GM23338 (cell line): ENCODE data around the gene AIP. TPM values are rescaled to one million over a fixed set of nuclear protein-coding genes. Genes with fewer than 3 reads are reported as not detected.

Experiments used
- ATAC-seq: fragments of 200-7000 bp; cut with Tn5 transposase; 3 replicates; pipeline ENCODE4 v1.9.1; 2020
- DNase-seq: peaks from one replicate; pipeline ENCODE4 v3.0.0-alpha.2; 2015; ENCODE audit warnings: low spot score
- H2AFZ ChIP-seq: fragments of 200-600 bp; sonication (generic); 2 replicates; pipeline ENCODE4 v1.8.0; 2016; ENCODE audit warnings: antibody characterized with exemption, mild to moderate bottlenecking, moderate library complexity
- H3F3A ChIP-seq: fragments of 200-600 bp; sonication (generic); replicated peaks from 2 replicates; pipeline ENCODE4 v1.8.0; 2017; ENCODE audit warnings: antibody characterized with exemption, mixed run types, low read depth
- H3K27ac ChIP-seq: fragments of 200-600 bp; sonication (generic); 2 replicates; pipeline ENCODE4 v1.6.1; 2016; ENCODE audit warnings: low read depth
- H3K27me3 ChIP-seq: fragments of 200-600 bp; sonication (generic); 2 replicates; pipeline ENCODE4 v1.8.0; 2016; ENCODE audit warnings: mild to moderate bottlenecking, mixed run types, moderate library complexity; ENCODE audit not compliant: insufficient read depth
- H3K36me3 ChIP-seq: fragments of 200-600 bp; sonication (generic); 2 replicates; pipeline ENCODE4 v1.8.0; 2016; ENCODE audit warnings: mild to moderate bottlenecking; ENCODE audit not compliant: insufficient read depth
- H3K4me1 ChIP-seq: fragments of 200-600 bp; sonication (generic); 2 replicates; pipeline ENCODE4 v1.8.0; 2016; ENCODE audit warnings: mild to moderate bottlenecking, moderate library complexity; ENCODE audit not compliant: insufficient read depth
- H3K4me2 ChIP-seq: fragments of 200-600 bp; sonication (generic); 2 replicates; pipeline ENCODE4 v1.7.1; 2017; ENCODE audit warnings: mixed run types
- H3K4me3 ChIP-seq: fragments of 200-600 bp; sonication (generic); 2 replicates; pipeline ENCODE4 v1.6.1; 2016; ENCODE audit warnings: mixed run types
- H3K79me2 ChIP-seq: fragments of 200-600 bp; sonication (generic); replicated peaks from 2 replicates; pipeline ENCODE4 v1.8.0; 2017; ENCODE audit warnings: mild to moderate bottlenecking; ENCODE audit not compliant: insufficient read depth
- H3K9me2 ChIP-seq: fragments of 200-600 bp; sonication (generic); 2 replicates; pipeline ENCODE4 v1.8.0; 2017; ENCODE audit not compliant: insufficient read depth
- H4K20me1 ChIP-seq: fragments of 200-600 bp; sonication (generic); replicated peaks from 2 replicates; pipeline ENCODE4 v1.8.0; 2017; ENCODE audit warnings: mild to moderate bottlenecking; ENCODE audit not compliant: insufficient read depth
- H3K27ac Mint-ChIP-seq: 2 replicates; pipeline ENCODE4 v1.8.0; 2020; ENCODE audit warnings: inconsistent platforms, mild to moderate bottlenecking, moderate library complexity, mixed read lengths
- H3K27me3 Mint-ChIP-seq: 3 replicates; pipeline ENCODE4 v1.8.0; 2022; ENCODE audit warnings: low read depth, mild to moderate bottlenecking, moderate library complexity, mixed read lengths, inconsistent platforms; ENCODE audit not compliant: insufficient read depth, poor library complexity
- H3K36me3 Mint-ChIP-seq: 3 replicates; pipeline ENCODE4 v1.8.0; 2021; ENCODE audit warnings: low read depth, mild to moderate bottlenecking, inconsistent platforms, moderate library complexity, mixed read lengths
- H3K4me1 Mint-ChIP-seq: 3 replicates; pipeline ENCODE4 v1.8.0; 2020; ENCODE audit warnings: mild to moderate bottlenecking, inconsistent platforms, mixed read lengths
- H3K4me3 Mint-ChIP-seq: 3 replicates; pipeline ENCODE4 v1.8.0; 2021; ENCODE audit warnings: moderate library complexity, mild to moderate bottlenecking, inconsistent platforms, mixed read lengths
- H3K9me3 Mint-ChIP-seq: 3 replicates; pipeline ENCODE4 v1.8.0; 2020; ENCODE audit warnings: moderate library complexity, mild to moderate bottlenecking, inconsistent platforms, mixed read lengths
- CREB1 ChIP-seq: fragments of 250-450 bp; sonication (Bioruptor Pico); IDR thresholded peaks from 2 replicates; pipeline ENCODE4 v1.5.0; 2020; ENCODE audit warnings: low read depth, mild to moderate bottlenecking, moderate library complexity
- ETS1 ChIP-seq: IDR thresholded peaks from 2 replicates; pipeline ENCODE4 v1.6.1; 2016; ENCODE audit warnings: antibody characterized with exemption
- NANOG ChIP-seq: IDR thresholded peaks from 2 replicates; pipeline ENCODE4 v1.6.1; 2016; ENCODE audit warnings: antibody characterized with exemption, borderline replicate concordance
- POLR2AphosphoS5 ChIP-seq: IDR thresholded peaks from 2 replicates; pipeline ENCODE4 v1.6.1; 2016; ENCODE audit warnings: antibody characterized with exemption, low read depth
- STAT1 ChIP-seq: IDR thresholded peaks from one replicate; pipeline ENCODE4 v1.6.1; 2016; ENCODE audit warnings: antibody characterized with exemption; ENCODE audit not compliant: unreplicated experiment
- ZNF331 ChIP-seq: fragments of 250-450 bp; sonication (Bioruptor Pico); IDR thresholded peaks from 2 replicates; pipeline ENCODE4 v1.5.0; 2020; ENCODE audit warnings: low read depth, mild to moderate bottlenecking, moderate library complexity
- polyA plus RNA-seq: library from polyadenylated mRNA; unstranded; fragments of >200 nt; fragmentation: Nextera tagmentation; extraction: Ambion mirVana; gene quantifications from 2 replicates; pipeline ENCODE4 v1.2.1, GENCODE V29; 2016
- total RNA-seq: library from RNA; depleted of rRNA; stranded (reverse); fragments of >200 nt; shearing (Covaris generic); gene quantifications from 2 replicates; pipeline ENCODE4 v1.2.3, GENCODE V29; 2014
- TF ChIP-seq, protein P1 (sequence below): IDR thresholded peaks from one replicate; pipeline ENCODE4 v1.6.1; 2018; ENCODE audit warnings: antibody characterized with exemption; ENCODE audit not compliant: unreplicated experiment
- TF ChIP-seq, protein P2 (sequence below), 2 experiments: fragments of 200-600 bp in 1 of 2; sonication (generic) in 1 of 2; conservative IDR thresholded peaks; 2 replicates each; pipeline versions ENCODE4 v1.5.1 to v1.6.1; 2016 to 2017; ENCODE audit warnings: antibody characterized with exemption in 2 of 2, low read depth in 2 of 2, mild to moderate bottlenecking in 2 of 2, moderate library complexity in 1 of 2

AIP gene
- total and polyA plus RNA-seq, 2 experiments from 2014 or later = 29.1 to 32.1 TPM

DNA sequence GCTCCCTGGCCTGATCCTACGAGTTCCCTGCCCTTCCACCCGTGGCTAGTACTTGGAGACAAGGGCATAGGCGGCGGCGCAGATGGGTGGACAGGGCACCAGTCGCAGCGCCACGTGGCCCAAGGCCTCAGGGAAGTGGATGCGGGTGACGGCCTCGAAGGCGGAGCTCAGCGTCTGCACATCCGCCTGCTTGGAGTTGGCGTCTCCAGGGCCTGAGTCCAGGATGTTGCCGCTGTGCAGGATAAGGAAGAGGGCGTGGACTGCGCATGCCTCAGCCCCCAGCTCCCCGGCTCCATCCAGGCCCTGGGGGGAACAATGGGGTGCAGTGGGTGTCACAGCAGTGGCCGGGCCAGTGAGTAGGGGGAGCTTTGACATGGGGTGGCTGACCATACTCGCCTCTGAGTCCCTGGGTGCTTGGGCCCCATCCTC, 15.7 kb downstream of the AIP start:
- Histone ChIP-seq H3K4me1 (peaks cover 1% of the 10 kb centered on the region), H3K36me3 (peaks cover 4% of the 10 kb centered on the region; the same call in 1 of the 2 replicates), H3K27ac (no peak overlapping the region), H4K20me1 (peaks cover 8% of the 10 kb centered on the region; the same call in 1 of the 2 replicates), H2AFZ (no peak overlapping the region), H3K27me3 (no peaks in the 10 kb centered on the region; the same call in 1 of the 2 replicates), H3K4me2 (no peak overlapping the region), H3K4me3 (no peak overlapping the region), H3K79me2 (no peaks in the 10 kb centered on the region), H3K9me2 (no peaks in the 10 kb centered on the region), H3F3A (no peaks in the 10 kb centered on the region)
- Mint-ChIP-seq H3K4me3 (no peak overlapping the region), H3K4me1 (peaks cover 5% of the 10 kb centered on the region; the same call in 2 of the 3 replicates), H3K36me3 (peaks cover 9% of the 10 kb centered on the region; the same call in 2 of the 3 replicates), H3K9me3 (no peaks in the 10 kb centered on the region; the same call in 2 of the 3 replicates), H3K27ac (no peak overlapping the region), H3K27me3 (peaks cover 12% of the 10 kb centered on the region)
- no peak for ATAC-seq
- no peak for TF ChIP-seq STAT1
- TF ChIP-seq ZNF331 (CRISPR knock-in tag) = no peak
- TF ChIP-seq POLR2AphosphoS5 = no peak
- no peak for TF ChIP-seq ETS1
- TF ChIP-seq NANOG = no peak
- TF ChIP-seq, protein P1, sequence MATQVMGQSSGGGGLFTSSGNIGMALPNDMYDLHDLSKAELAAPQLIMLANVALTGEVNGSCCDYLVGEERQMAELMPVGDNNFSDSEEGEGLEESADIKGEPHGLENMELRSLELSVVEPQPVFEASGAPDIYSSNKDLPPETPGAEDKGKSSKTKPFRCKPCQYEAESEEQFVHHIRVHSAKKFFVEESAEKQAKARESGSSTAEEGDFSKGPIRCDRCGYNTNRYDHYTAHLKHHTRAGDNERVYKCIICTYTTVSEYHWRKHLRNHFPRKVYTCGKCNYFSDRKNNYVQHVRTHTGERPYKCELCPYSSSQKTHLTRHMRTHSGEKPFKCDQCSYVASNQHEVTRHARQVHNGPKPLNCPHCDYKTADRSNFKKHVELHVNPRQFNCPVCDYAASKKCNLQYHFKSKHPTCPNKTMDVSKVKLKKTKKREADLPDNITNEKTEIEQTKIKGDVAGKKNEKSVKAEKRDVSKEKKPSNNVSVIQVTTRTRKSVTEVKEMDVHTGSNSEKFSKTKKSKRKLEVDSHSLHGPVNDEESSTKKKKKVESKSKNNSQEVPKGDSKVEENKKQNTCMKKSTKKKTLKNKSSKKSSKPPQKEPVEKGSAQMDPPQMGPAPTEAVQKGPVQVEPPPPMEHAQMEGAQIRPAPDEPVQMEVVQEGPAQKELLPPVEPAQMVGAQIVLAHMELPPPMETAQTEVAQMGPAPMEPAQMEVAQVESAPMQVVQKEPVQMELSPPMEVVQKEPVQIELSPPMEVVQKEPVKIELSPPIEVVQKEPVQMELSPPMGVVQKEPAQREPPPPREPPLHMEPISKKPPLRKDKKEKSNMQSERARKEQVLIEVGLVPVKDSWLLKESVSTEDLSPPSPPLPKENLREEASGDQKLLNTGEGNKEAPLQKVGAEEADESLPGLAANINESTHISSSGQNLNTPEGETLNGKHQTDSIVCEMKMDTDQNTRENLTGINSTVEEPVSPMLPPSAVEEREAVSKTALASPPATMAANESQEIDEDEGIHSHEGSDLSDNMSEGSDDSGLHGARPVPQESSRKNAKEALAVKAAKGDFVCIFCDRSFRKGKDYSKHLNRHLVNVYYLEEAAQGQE = no peak
- TF ChIP-seq CREB1 (CRISPR knock-in tag) = no peak
- TF ChIP-seq, protein P2, sequence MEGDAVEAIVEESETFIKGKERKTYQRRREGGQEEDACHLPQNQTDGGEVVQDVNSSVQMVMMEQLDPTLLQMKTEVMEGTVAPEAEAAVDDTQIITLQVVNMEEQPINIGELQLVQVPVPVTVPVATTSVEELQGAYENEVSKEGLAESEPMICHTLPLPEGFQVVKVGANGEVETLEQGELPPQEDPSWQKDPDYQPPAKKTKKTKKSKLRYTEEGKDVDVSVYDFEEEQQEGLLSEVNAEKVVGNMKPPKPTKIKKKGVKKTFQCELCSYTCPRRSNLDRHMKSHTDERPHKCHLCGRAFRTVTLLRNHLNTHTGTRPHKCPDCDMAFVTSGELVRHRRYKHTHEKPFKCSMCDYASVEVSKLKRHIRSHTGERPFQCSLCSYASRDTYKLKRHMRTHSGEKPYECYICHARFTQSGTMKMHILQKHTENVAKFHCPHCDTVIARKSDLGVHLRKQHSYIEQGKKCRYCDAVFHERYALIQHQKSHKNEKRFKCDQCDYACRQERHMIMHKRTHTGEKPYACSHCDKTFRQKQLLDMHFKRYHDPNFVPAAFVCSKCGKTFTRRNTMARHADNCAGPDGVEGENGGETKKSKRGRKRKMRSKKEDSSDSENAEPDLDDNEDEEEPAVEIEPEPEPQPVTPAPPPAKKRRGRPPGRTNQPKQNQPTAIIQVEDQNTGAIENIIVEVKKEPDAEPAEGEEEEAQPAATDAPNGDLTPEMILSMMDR (conservative IDR thresholded peaks at IDR 0.05; ENCODE audit: low read depth in 2 of 2) = no peak
- DNase-seq = no peak
